ENCODE measurements around the gene CMIP. TPM values are rescaled to one million over a fixed set of nuclear protein-coding genes. Genes with fewer than 3 reads are reported as not detected.

CMIP gene
- total and polyA plus RNA-seq, 7 donors: 1.4 to 8.9 (median 4.1) TPM

GRCh38 chr16:81641395-81642106 lies 196.9 kb downstream of the CMIP start:
- intact Hi-C loops (cut with DNase I): no loop called here
- no peak overlapping the region for H3K4me3 ChIP-seq
- TF ChIP-seq CTCF (IDR thresholded peaks at IDR 0.05): no peak
- ATAC-seq: no peak
- DNase-seq: no peak
- no peaks in the 10 kb centered on the region for H3K9me3 ChIP-seq
- no peak overlapping the region for H3K27ac ChIP-seq
- H3K27me3 ChIP-seq (ENCODE audit: insufficient read depth in 3 of 3, low read length in 2 of 3): no peaks in the 10 kb centered on the region
- H3K36me3 ChIP-seq (ENCODE audit: insufficient read depth in 1 of 2, low read depth in 1 of 2): no peaks in the 10 kb centered on the region
- no peaks in the 10 kb centered on the region for H3K4me1 ChIP-seq
- 79 to 80% (median 79%) methylated on average over 18 of the region's 18 CpGs for WGBS, 3 donors

- WGBS, 3 donors: 89 to 99% (median 98%) methylated on average over 4 of the region's 4 CpGs
- Histone ChIP-seq H3K36me3 (ENCODE audit: insufficient read depth in 1 of 2, low read depth in 1 of 2) (no peaks in the 10 kb centered on the region), H3K27me3 (ENCODE audit: insufficient read depth in 3 of 3, low read length in 2 of 3) (peaks cover 0 to 2% (median 0%) of the 10 kb centered on the region in 3 donors), H3K9me3 (no peaks in the 10 kb centered on the region), H3K4me3 (no peak overlapping the region), H3K4me1 (no peaks in the 10 kb centered on the region), H3K27ac (no peak overlapping the region)
- intact Hi-C loops (cut with DNase I): no loop called here
- TF ChIP-seq CTCF (IDR thresholded peaks at IDR 0.05): no peak
- DNase-seq: no peak
- ATAC-seq: no peak
Observed at GRCh38 chr16:81642107-81642436, 197.5 kb downstream of the CMIP start.

- Histone ChIP-seq H3K36me3 (ENCODE audit: insufficient read depth in 1 of 2, low read depth in 1 of 2) (no peaks in the 10 kb centered on the region), H3K4me3 (no peak overlapping the region), H3K9me3 (no peaks in the 10 kb centered on the region), H3K4me1 (no peaks in the 10 kb centered on the region), H3K27ac (no peak overlapping the region), H3K27me3 (ENCODE audit: insufficient read depth in 3 of 3, low read length in 2 of 3) (peaks cover 0 to 2% (median 0%) of the 10 kb centered on the region in 3 donors)
- WGBS, 3 donors: 88 to 92% (median 91%) methylated on average over 5 of the region's 5 CpGs
- TF ChIP-seq CTCF (IDR thresholded peaks at IDR 0.05): no peak
- intact Hi-C loops (cut with DNase I): no loop called here
- no peak for ATAC-seq
- no peak for DNase-seq
Observed at GRCh38 chr16:81642943-81643342, 198.3 kb downstream of the CMIP start.

- Histone ChIP-seq H3K36me3 (ENCODE audit: insufficient read depth in 1 of 2, low read depth in 1 of 2) (no peaks in the 10 kb centered on the region), H3K4me1 (no peaks in the 10 kb centered on the region), H3K27me3 (ENCODE audit: insufficient read depth in 3 of 3, low read length in 2 of 3) (peaks cover 0 to 2% (median 0%) of the 10 kb centered on the region in 3 donors), H3K9me3 (no peaks in the 10 kb centered on the region), H3K27ac (no peak overlapping the region), H3K4me3 (no peak overlapping the region)
- WGBS, 3 donors: 23 to 36% (median 31%) methylated on average over 20 of the region's 20 CpGs
- ATAC-seq (peak in 1 of 4 donors; percentile 61), DNase-seq (peak in 1 of 2 donors; percentile 39)
- TF ChIP-seq CTCF (IDR thresholded peaks at IDR 0.05): no peak
- intact Hi-C loops (cut with DNase I): no loop called here
Observed at GRCh38 chr16:81645266-81645694, 200.7 kb downstream of the CMIP start.

GRCh38 chr16:81645925-81646324 lies 201.3 kb downstream of the CMIP start:
- no peak for TF ChIP-seq CTCF (IDR thresholded peaks at IDR 0.05)

More at GRCh38 chr16:81645925-81646324, 201.3 kb downstream of the CMIP start:
- WGBS, 3 donors: 93 to 94% (median 94%) methylated on average over 4 of the region's 4 CpGs
- no peaks in the 10 kb centered on the region for H3K9me3 ChIP-seq
- no peaks in the 10 kb centered on the region for H3K4me1 ChIP-seq
- intact Hi-C loops (cut with DNase I): no loop called here
- peaks cover 0 to 2% (median 0%) of the 10 kb centered on the region in 3 donors for H3K27me3 ChIP-seq (ENCODE audit: insufficient read depth in 3 of 3, low read length in 2 of 3)
- DNase-seq (no peak), ATAC-seq (no peak)
- H3K4me3 ChIP-seq: no peak overlapping the region
- H3K36me3 ChIP-seq (ENCODE audit: insufficient read depth in 1 of 2, low read depth in 1 of 2): no peaks in the 10 kb centered on the region
- no peak overlapping the region for H3K27ac ChIP-seq
